HCT116 (cell line): Measurements from ENCODE around the gene FBXL13. TPM values are rescaled to one million over a fixed set of nuclear protein-coding genes. Genes with fewer than 3 reads are reported as not detected.

Experiments
- ATAC-seq: fragments of 200-7000 bp; cut with Tn5 transposase; 2 replicates; pipeline ENCODE4 v1.9.1; 2020; ENCODE audit warnings: mild to moderate bottlenecking, moderate library complexity
- BruUV-seq: library from RNA; stranded (reverse); fragments of 400-500 nt; replicated peaks from 2 replicates; lab custom pipeline; 2021; lab: Mats Ljungman, UMichigan
- CTCF ChIA-PET: fragments of 300-600 bp; sonication (Branson Sonifier 250); formaldehyde crosslinking; loops from one replicate; lab custom pipeline; 2021; ENCODE audit warnings: antibody characterized with exemption; lab: Charles Lee
- POLR2A ChIA-PET: fragments of 300-600, 350-600 bp; sonication (Branson Sonifier 250); formaldehyde crosslinking; loops from one replicate; lab custom pipeline; 2021; ENCODE audit warnings: antibody characterized with exemption; lab: Charles Lee
- RAD21 ChIA-PET, 2 experiments: fragments of 300-600 bp; sonication (Branson Sonifier 250); formaldehyde crosslinking; loops; one replicate each; lab custom pipeline; 2023; ENCODE audit warnings: low total read pairs in 2 of 2; ENCODE audit not compliant: uncharacterized antibody in 2 of 2, unreplicated experiment in 2 of 2, low non-redundant PET in 1 of 2; lab: Charles Lee
- DNase-seq: peaks from one replicate; pipeline ENCODE4 v3.0.0-alpha.2; 2010; ENCODE audit warnings: low read depth, low spot score
- H2AFZ ChIP-seq: fragments of 200-600 bp; shearing (Covaris generic), sonication (generic); 2 replicates; pipeline ENCODE4 v1.6.1; 2017; ENCODE audit warnings: low read depth, mixed run types, mixed read lengths, antibody characterized with exemption, low read length; ENCODE audit not compliant: poor library complexity, severe bottlenecking
- H3K27ac ChIP-seq: 2 replicates; pipeline ENCODE4 v1.5.1; 2012; ENCODE audit warnings: low read depth, low read length
- H3K27me3 ChIP-seq: fragments of 200-600 bp; sonication (generic); 2 replicates; pipeline ENCODE4 v1.6.1; 2016; ENCODE audit warnings: mixed run types, low read length, mixed read lengths; ENCODE audit not compliant: insufficient read depth
- H3K36me3 ChIP-seq, 2 experiments: fragments of 200-500 bp in 1 of 2; fragments of 200-600 bp in 1 of 2; sonication (Bioruptor generic) in 1 of 2; sonication (generic) in 1 of 2; 2 replicates each; pipeline versions ENCODE4 v1.5.1 to v1.6.1; 2014 to 2016; ENCODE audit warnings: low read length in 2 of 2, inconsistent platforms in 1 of 2, mixed read lengths in 1 of 2, mixed run types in 1 of 2; ENCODE audit not compliant: insufficient read depth in 2 of 2, control insufficient read depth in 1 of 2
- H3K4me1 ChIP-seq, 2 experiments: fragments of 200-600 bp in 1 of 2; sonication (generic) in 1 of 2; 2 replicates each; pipeline versions ENCODE4 v1.5.1 to v1.6.1; 2012 to 2017; ENCODE audit warnings: low read length in 2 of 2, inconsistent platforms in 1 of 2, mild to moderate bottlenecking in 1 of 2, mixed read lengths in 1 of 2, mixed run types in 1 of 2, moderate library complexity in 1 of 2; ENCODE audit not compliant: insufficient read depth in 2 of 2, control insufficient read depth in 1 of 2
- H3K4me2 ChIP-seq: fragments of 200-600 bp; sonication (generic); 2 replicates; pipeline ENCODE4 v1.6.1; 2017; ENCODE audit warnings: mixed run types, low read length, mixed read lengths
- H3K4me3 ChIP-seq, 2 experiments: fragments of 200-600 bp in 1 of 2; sonication (generic) in 1 of 2; replicated peaks in 1 of 2; 2 replicates each; pipeline ENCODE4 v1.5.1; 2011 to 2016; ENCODE audit warnings: low read length in 2 of 2, control low read depth in 1 of 2, low read depth in 1 of 2, mild to moderate bottlenecking in 1 of 2, mixed read lengths in 1 of 2, mixed run types in 1 of 2
- H3K79me2 ChIP-seq: fragments of 200-600 bp; sonication (generic); 2 replicates; pipeline ENCODE4 v1.6.1; 2017; ENCODE audit warnings: mild to moderate bottlenecking, mixed run types, low read length, moderate library complexity, mixed read lengths; ENCODE audit not compliant: insufficient read depth
- H3K9ac ChIP-seq: fragments of 200-600 bp; sonication (generic); 2 replicates; pipeline ENCODE4 v1.6.1; 2016; ENCODE audit warnings: low read length, mixed read lengths
- H3K9me2 ChIP-seq: fragments of 200-600 bp; sonication (generic), shearing (Covaris generic); 2 replicates; pipeline ENCODE4 v1.6.1; 2017; ENCODE audit warnings: mixed run types, mild to moderate bottlenecking, moderate library complexity; ENCODE audit not compliant: insufficient read depth
- H3K9me3 ChIP-seq, 2 experiments: fragments of 200-500 bp in 1 of 2; fragments of 200-600 bp in 1 of 2; sonication (Bioruptor generic) in 1 of 2; sonication (generic) in 1 of 2; 2 replicates each; pipeline ENCODE4 v1.6.1; 2014 to 2017; ENCODE audit warnings: low read length in 2 of 2, mixed read lengths in 2 of 2, inconsistent platforms in 1 of 2, low read depth in 1 of 2, mild to moderate bottlenecking in 1 of 2, mixed run types in 1 of 2, moderate library complexity in 1 of 2; ENCODE audit not compliant: control insufficient read depth in 1 of 2, insufficient read depth in 1 of 2
- H4K20me1 ChIP-seq: fragments of 200-600 bp; sonication (generic), shearing (Covaris generic); 2 replicates; pipeline ENCODE4 v1.6.1; 2017; ENCODE audit warnings: mixed run types, mild to moderate bottlenecking, moderate library complexity; ENCODE audit not compliant: insufficient read depth
- ATF3 ChIP-seq: IDR thresholded peaks from 2 replicates; pipeline ENCODE4 v1.6.1; 2012
- CBX3 ChIP-seq: IDR thresholded peaks from 2 replicates; pipeline ENCODE4 v1.6.1; 2012; ENCODE audit warnings: low read depth
- CEBPB ChIP-seq: IDR thresholded peaks from 2 replicates; pipeline ENCODE4 v1.6.1; 2012; ENCODE audit warnings: low read depth
- CTCF ChIP-seq, 3 experiments: fragments of 200-600 bp in 1 of 3; sonication (generic) in 1 of 3; IDR thresholded peaks in 2 of 3; conservative IDR thresholded peaks in 1 of 3; 2 replicates each; pipeline ENCODE4 v1.5.1; 2012 to 2017; ENCODE audit warnings: low read depth in 2 of 3, low read length in 2 of 3, antibody characterized with exemption in 1 of 3, borderline replicate concordance in 1 of 3, control low read depth in 1 of 3, mild to moderate bottlenecking in 1 of 3, mixed read lengths in 1 of 3, mixed run types in 1 of 3, moderate library complexity in 1 of 3; ENCODE audit not compliant: insufficient read depth in 1 of 3
- EGR1 ChIP-seq: IDR thresholded peaks from 2 replicates; pipeline ENCODE4 v1.6.1; 2012; ENCODE audit warnings: low read depth
- ELF1 ChIP-seq: IDR thresholded peaks from 2 replicates; pipeline ENCODE4 v1.6.1; 2012; ENCODE audit warnings: low read depth, borderline replicate concordance
- EZH2 ChIP-seq: fragments of 200-600 bp; sonication (generic); IDR thresholded peaks from 2 replicates; pipeline ENCODE4 v1.6.1; 2017; ENCODE audit warnings: antibody characterized with exemption, mixed run types
- EZH2phosphoT487 ChIP-seq: fragments of 200-600 bp; IDR thresholded peaks from 2 replicates; pipeline ENCODE4 v1.6.1; 2018; ENCODE audit warnings: antibody characterized with exemption, borderline replicate concordance
- MAX ChIP-seq: IDR thresholded peaks from 2 replicates; pipeline ENCODE4 v1.6.1; 2012
- POLR2AphosphoS5 ChIP-seq: IDR thresholded peaks from 2 replicates; pipeline ENCODE4 v1.6.1; 2011; ENCODE audit warnings: mild to moderate bottlenecking, low read depth, low read length, moderate library complexity
- RAD21 ChIP-seq: IDR thresholded peaks from 2 replicates; pipeline ENCODE4 v1.6.1; 2012; ENCODE audit warnings: low read depth, mild to moderate bottlenecking
- REST ChIP-seq: IDR thresholded peaks from 2 replicates; pipeline ENCODE4 v1.6.1; 2012; ENCODE audit warnings: low read depth
- SIN3A ChIP-seq: IDR thresholded peaks from 2 replicates; pipeline ENCODE4 v1.6.1; 2012; ENCODE audit warnings: low read depth
- SP1 ChIP-seq: IDR thresholded peaks from 2 replicates; pipeline ENCODE4 v1.6.1; 2012; ENCODE audit warnings: low read depth
- SRF ChIP-seq: IDR thresholded peaks from 2 replicates; pipeline ENCODE4 v1.6.1; 2012; ENCODE audit warnings: low read depth
- TCF7L2 ChIP-seq: IDR thresholded peaks from 2 replicates; pipeline ENCODE4 v1.7.0; 2011; ENCODE audit warnings: borderline replicate concordance, inconsistent platforms; ENCODE audit not compliant: insufficient read depth, insufficient read length; ENCODE audit errors: extremely low read depth
- ZBTB33 ChIP-seq: IDR thresholded peaks from 2 replicates; pipeline ENCODE4 v1.6.1; 2011; ENCODE audit warnings: mild to moderate bottlenecking, low read length, moderate library complexity; ENCODE audit not compliant: insufficient replicate concordance; ENCODE audit errors: extremely low read depth
- ZFX ChIP-seq: fragments of 450-650 bp; IDR thresholded peaks from 2 replicates; pipeline ENCODE4 v1.6.1; 2017
- ZNF274 ChIP-seq: fragments of 200-500 bp; sonication (Bioruptor generic); IDR thresholded peaks from 2 replicates; pipeline ENCODE4 v1.6.1; 2014; ENCODE audit warnings: mild to moderate bottlenecking, low read depth, low read length, inconsistent platforms
- intact Hi-C: fragments of 100-400 bp; cut with micrococcal nuclease; formaldehyde crosslinking; loops from 2 replicates; pipeline ENCODE4 v1.10.0; 2022
- total RNA-seq: library from RNA; stranded (reverse); gene quantifications from one replicate; pipeline ENCODE4 v1.2.1, GENCODE V29; 2021; ENCODE audit not compliant: unreplicated experiment

Gene FBXL13
- total RNA-seq, 1 experiment from 2014 or later: 1.0 TPM

- no peak for TF ChIP-seq MAX
These were observed 244.4 kb downstream of the FBXL13 start (continued) for GRCh38 chr7:102830197-102830596.

GRCh38 chr7:102829075-102829474, 245.5 kb downstream of the FBXL13 start:
- TF ChIP-seq SP1: no peak
- TF ChIP-seq ELF1: no peak
- TF ChIP-seq ZBTB33: no peak
- no peak for TF ChIP-seq EZH2
- TF ChIP-seq RAD21: no peak
- no peak for TF ChIP-seq SIN3A
- TF ChIP-seq TCF7L2: no peak
- no peak for TF ChIP-seq SRF
- TF ChIP-seq ZNF274: no peak
- no peak for TF ChIP-seq ZFX
- TF ChIP-seq EGR1: no peak
- no peak for TF ChIP-seq EZH2phosphoT487
- no peak for TF ChIP-seq POLR2AphosphoS5
- TF ChIP-seq ATF3: no peak
- TF ChIP-seq CEBPB: no peak
- TF ChIP-seq CBX3: no peak
- TF ChIP-seq REST: no peak
- no peak for TF ChIP-seq CTCF (IDR thresholded peaks at IDR 0.05 in 2 of 3, conservative IDR thresholded peaks at IDR 0.05 in 1 of 3; ENCODE audit: borderline replicate concordance in 1 of 3, insufficient read depth in 1 of 3, low read depth in 2 of 3, low read length in 2 of 3)
- Histone ChIP-seq H4K20me1 (no peaks in the 10 kb centered on the region), H3K27me3 (no peaks in the 10 kb centered on the region), H3K4me3 (no peak overlapping the region), H3K4me2 (no peak overlapping the region), H3K36me3 (peaks cover 0 to 4% of the 10 kb centered on the region in 2 experiments; a peak in 1 of 4 replicates), H3K4me1 (no peaks in the 10 kb centered on the region), H3K9me3 (no peaks in the 10 kb centered on the region), H3K79me2 (no peaks in the 10 kb centered on the region), H3K9me2 (no peaks in the 10 kb centered on the region), H2AFZ (no peak overlapping the region), H3K27ac (no peak overlapping the region), H3K9ac (no peak overlapping the region)
- ATAC-seq: no peak
- ChIA-PET RAD21 (no interaction called here), CTCF (no interaction called here), POLR2A (no interaction called here)
- no peak for DNase-seq
- intact Hi-C loops: no loop called here
- BruUV-seq: no TSS peak
